Sigmoid colon (tissue), 7 donors: ENCODE data around the gene LGALS13. TPM values are rescaled to one million over a fixed set of nuclear protein-coding genes. Genes with fewer than 3 reads are reported as not detected.

Experiments
- DNase-seq: peaks from one replicate; pipeline ENCODE4 v3.0.0-alpha.2; 2019
- H3K27ac ChIP-seq, 4 donors: fragments of 200-600 bp; sonication (generic); one replicate each; pipeline ENCODE4 v1.5.1; 2016 to 2019; ENCODE audit warnings: mild to moderate bottlenecking in 1 of 4
- H3K27me3 ChIP-seq, 3 donors: fragments of 200-600 bp; sonication (generic); one replicate each; pipeline ENCODE4 v1.5.1; 2019; ENCODE audit warnings: mild to moderate bottlenecking in 1 of 3
- H3K36me3 ChIP-seq, 4 donors: fragments of 200-600 bp; sonication (generic); one replicate each; pipeline ENCODE4 v1.5.1; 2016 to 2019
- H3K4me1 ChIP-seq, 4 donors: fragments of 200-600 bp; sonication (generic); one replicate each; pipeline ENCODE4 v1.5.1; 2017 to 2019
- H3K4me3 ChIP-seq, 4 donors: fragments of 200-600 bp; sonication (generic); one replicate each; pipeline ENCODE4 v1.5.1; 2017 to 2019; ENCODE audit warnings: mild to moderate bottlenecking in 2 of 4, moderate library complexity in 1 of 4
- H3K9me3 ChIP-seq, 4 donors: fragments of 200-600 bp in 3 of 4; sonication (generic) in 3 of 4; one replicate each; pipeline versions ENCODE4 v1.5.1 to v1.6.1; 2013 to 2019
- EP300 ChIP-seq, 4 donors: sonication (generic); formaldehyde crosslinking; IDR thresholded peaks; one replicate each; pipeline ENCODE4 v1.6.1; 2017; ENCODE audit warnings: antibody characterized with exemption in 4 of 4
- POLR2A ChIP-seq, 2 donors: fragments of 450-650 bp; IDR thresholded peaks; one replicate each; pipeline ENCODE4 v1.6.1; 2016; ENCODE audit warnings: antibody characterized with exemption in 2 of 2, mild to moderate bottlenecking in 2 of 2, moderate library complexity in 2 of 2
- POLR2AphosphoS5 ChIP-seq, 4 donors: sonication (generic); formaldehyde crosslinking; IDR thresholded peaks; one replicate each; pipeline ENCODE4 v1.6.1; 2017; ENCODE audit warnings: antibody characterized with exemption in 4 of 4
- WGBS, 2 donors: extraction: QIAGEN DNeasy Blood & Tissue Kit; methylation state at CpG; one replicate each; pipeline ENCODE4 v1.1.7; 2013; 5-methylcytosine and 5-hydroxymethylcytosine counted together
- intact Hi-C: fragments of 100-400 bp; cut with DNase I; formaldehyde crosslinking; loops from one replicate; pipeline ENCODE4 v1.15.1; 2023
- polyA plus RNA-seq, 3 donors: library from polyadenylated mRNA; stranded (reverse); fragments of 200-250 nt; gene quantifications; one replicate each; pipeline ENCODE4 v1.2.3, GENCODE V29; 2013
- total RNA-seq, 4 donors: library from RNA; depleted of rRNA; stranded (reverse); fragments of >200 nt; gene quantifications; one replicate each; pipeline ENCODE4 v1.1.0, GENCODE V29; 2016
- TF ChIP-seq, protein P1 (sequence below), 4 experiments: fragments of 450-650 bp in 3 of 4; fragments of 200-600 bp in 1 of 4; IDR thresholded peaks; one replicate each; pipeline ENCODE4 v1.5.1; 2016 to 2019; ENCODE audit warnings: antibody characterized with exemption in 4 of 4, mild to moderate bottlenecking in 3 of 4, moderate library complexity in 2 of 4
- donor health status: healthy with polysubstance abuse.
- donor health status: Bipolar disorder and iron deficiency.
- donor health status: healthy.

The LGALS13 gene
- total and polyA plus RNA-seq, 7 donors = not detected

DNA sequence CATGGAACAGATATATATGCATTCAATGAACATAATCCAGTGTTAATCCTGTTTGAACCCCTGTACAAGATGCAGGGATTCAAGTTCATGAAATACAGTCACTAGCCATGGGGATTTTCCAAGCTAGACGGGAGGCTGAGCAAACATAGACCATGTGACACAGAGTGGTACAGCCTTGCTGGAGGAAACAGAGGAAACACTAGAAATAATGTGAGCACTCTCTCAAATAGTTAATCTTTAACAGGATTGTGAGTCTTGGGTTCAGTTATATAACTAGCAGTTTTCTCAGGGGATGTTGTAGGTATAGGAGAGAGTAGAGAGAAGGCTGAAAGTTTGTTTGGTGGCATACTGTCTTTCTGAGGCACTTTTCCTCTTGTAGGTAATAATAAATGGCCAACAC lies 39.4 kb downstream of the LGALS13 start:
- intact Hi-C loops = no loop called here
- H3K27ac ChIP-seq = no peak overlapping the region
- DNase-seq = no peak
- no peak for TF ChIP-seq EP300 (IDR thresholded peaks at IDR 0.05)
- TF ChIP-seq, protein P1, sequence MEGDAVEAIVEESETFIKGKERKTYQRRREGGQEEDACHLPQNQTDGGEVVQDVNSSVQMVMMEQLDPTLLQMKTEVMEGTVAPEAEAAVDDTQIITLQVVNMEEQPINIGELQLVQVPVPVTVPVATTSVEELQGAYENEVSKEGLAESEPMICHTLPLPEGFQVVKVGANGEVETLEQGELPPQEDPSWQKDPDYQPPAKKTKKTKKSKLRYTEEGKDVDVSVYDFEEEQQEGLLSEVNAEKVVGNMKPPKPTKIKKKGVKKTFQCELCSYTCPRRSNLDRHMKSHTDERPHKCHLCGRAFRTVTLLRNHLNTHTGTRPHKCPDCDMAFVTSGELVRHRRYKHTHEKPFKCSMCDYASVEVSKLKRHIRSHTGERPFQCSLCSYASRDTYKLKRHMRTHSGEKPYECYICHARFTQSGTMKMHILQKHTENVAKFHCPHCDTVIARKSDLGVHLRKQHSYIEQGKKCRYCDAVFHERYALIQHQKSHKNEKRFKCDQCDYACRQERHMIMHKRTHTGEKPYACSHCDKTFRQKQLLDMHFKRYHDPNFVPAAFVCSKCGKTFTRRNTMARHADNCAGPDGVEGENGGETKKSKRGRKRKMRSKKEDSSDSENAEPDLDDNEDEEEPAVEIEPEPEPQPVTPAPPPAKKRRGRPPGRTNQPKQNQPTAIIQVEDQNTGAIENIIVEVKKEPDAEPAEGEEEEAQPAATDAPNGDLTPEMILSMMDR (IDR thresholded peaks at IDR 0.05) = no peak
- no peak for TF ChIP-seq POLR2A (IDR thresholded peaks at IDR 0.05)
- no peak for TF ChIP-seq POLR2AphosphoS5 (IDR thresholded peaks at IDR 0.05)
- peaks cover 0 to 10% (median 0%) of the 10 kb centered on the region in 3 donors for H3K27me3 ChIP-seq
- H3K9me3 ChIP-seq = no peaks in the 10 kb centered on the region
- no peaks in the 10 kb centered on the region for H3K36me3 ChIP-seq
- no peaks in the 10 kb centered on the region for H3K4me1 ChIP-seq
- no peak overlapping the region for H3K4me3 ChIP-seq
- 3 to 35% methylated on average over 1 of the region's 1 CpG for WGBS, 2 donors

DNA sequence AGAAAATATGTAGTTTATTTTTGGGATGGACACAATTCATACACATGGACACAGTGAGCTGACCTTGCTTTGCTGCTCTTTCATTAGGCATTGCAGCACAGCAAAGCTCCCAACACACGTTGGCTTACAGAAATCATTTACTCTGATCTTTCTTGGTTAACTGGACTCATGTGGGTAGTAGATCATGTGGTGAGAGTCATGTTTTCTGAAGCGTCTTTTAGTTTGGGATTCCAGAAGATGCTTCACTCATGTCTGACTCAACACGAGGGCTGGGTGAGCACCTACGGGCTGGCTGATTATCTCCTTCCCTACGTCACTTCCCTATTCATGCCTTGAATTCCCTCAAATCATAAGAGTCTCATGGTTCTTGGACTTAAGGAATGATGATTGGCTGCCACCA lies 41.3 kb downstream of the LGALS13 start:
- H3K27me3 ChIP-seq = peaks cover 0 to 10% (median 0%) of the 10 kb centered on the region in 3 donors
- no peak overlapping the region for H3K27ac ChIP-seq
- no peaks in the 10 kb centered on the region for H3K36me3 ChIP-seq
- DNase-seq = no peak
- TF ChIP-seq EP300 (IDR thresholded peaks at IDR 0.05) (no peak), POLR2A (IDR thresholded peaks at IDR 0.05) (no peak), POLR2AphosphoS5 (IDR thresholded peaks at IDR 0.05) (no peak)
- TF ChIP-seq, protein P1 (IDR thresholded peaks at IDR 0.05) = no peak
- intact Hi-C loops = no loop called here
- H3K4me1 ChIP-seq = no peaks in the 10 kb centered on the region
- 68 to 77% methylated on average over 5 of the region's 5 CpGs for WGBS, 2 donors
- H3K4me3 ChIP-seq = no peak overlapping the region
- H3K9me3 ChIP-seq = no peaks in the 10 kb centered on the region

- no peaks in the 10 kb centered on the region for H3K4me1 ChIP-seq
- no peaks in the 10 kb centered on the region for H3K36me3 ChIP-seq
- intact Hi-C loops = no loop called here
- TF ChIP-seq EP300 (IDR thresholded peaks at IDR 0.05) (no peak), POLR2AphosphoS5 (IDR thresholded peaks at IDR 0.05) (no peak), POLR2A (IDR thresholded peaks at IDR 0.05) (no peak)
- TF ChIP-seq, protein P1 (IDR thresholded peaks at IDR 0.05) = no peak
- H3K9me3 ChIP-seq = no peaks in the 10 kb centered on the region
- no peak overlapping the region for H3K27ac ChIP-seq
- peaks cover 0 to 15% (median 0%) of the 10 kb centered on the region in 3 donors for H3K27me3 ChIP-seq
- H3K4me3 ChIP-seq = no peak overlapping the region
- no peak for DNase-seq
- 27 to 30% methylated on average over 6 of the region's 6 CpGs for WGBS, 2 donors
Observed at GRCh38 chr19:39645800-39646411, 43.6 kb downstream of the LGALS13 start.

GRCh38 chr19:39647918-39648317 lies 45.6 kb downstream of the LGALS13 start:
- Histone ChIP-seq H3K27me3 (peaks cover 0 to 15% (median 0%) of the 10 kb centered on the region in 3 donors), H3K36me3 (no peaks in the 10 kb centered on the region), H3K4me1 (no peaks in the 10 kb centered on the region), H3K9me3 (no peaks in the 10 kb centered on the region), H3K27ac (no peak overlapping the region), H3K4me3 (no peak overlapping the region)
- DNase-seq = no peak
- WGBS, 2 donors = 31 to 46% methylated on average over 3 of the region's 3 CpGs
- TF ChIP-seq, protein P1 (IDR thresholded peaks at IDR 0.05) = no peak
- TF ChIP-seq POLR2A (IDR thresholded peaks at IDR 0.05) (no peak), EP300 (IDR thresholded peaks at IDR 0.05) (no peak), POLR2AphosphoS5 (IDR thresholded peaks at IDR 0.05) (no peak)
- intact Hi-C loops = no loop called here

DNA sequence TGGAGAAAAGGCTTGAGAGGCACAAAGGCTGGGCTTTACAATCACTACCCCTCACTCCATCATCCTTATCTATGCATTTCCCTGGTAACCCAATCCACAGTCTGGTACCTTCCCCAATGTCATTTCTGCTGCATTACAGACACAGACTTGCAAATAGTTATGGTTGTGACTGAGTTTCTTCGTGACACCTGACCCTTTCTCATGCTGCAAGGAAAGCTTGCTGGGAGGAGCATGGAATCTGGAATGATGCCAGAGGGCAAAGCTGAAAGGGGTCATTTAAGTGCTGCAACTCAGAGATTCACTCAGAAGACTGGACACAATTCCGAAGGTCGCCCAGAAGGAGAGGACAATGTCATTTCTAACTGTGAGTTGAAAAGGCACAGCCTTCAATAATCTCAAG lies 53.3 kb downstream of the LGALS13 start, which contains the start of gene LGALS16:
TSS of gene LGALS16 (plus strand) at position 301 of the 400 bp plus-strand sequence. CDS start at position 350, 49 bp downstream.
- 48 to 57% methylated on average over 3 of the region's 3 CpGs for WGBS, 2 donors

More for the DNA sequence above, 53.3 kb downstream of the LGALS13 start, which contains the start of gene LGALS16:
- Histone ChIP-seq H3K4me3 (no peak within 1 kb of the TSS), H3K27ac (no peak within 1 kb of the TSS), H3K9me3 (no peaks in the 10 kb centered on the region), H3K27me3 (no peaks in the 10 kb centered on the region), H3K4me1 (no peaks in the 10 kb centered on the region), H3K36me3 (no peaks in the 10 kb centered on the region)
- TF ChIP-seq POLR2A (IDR thresholded peaks at IDR 0.05) (no peak), EP300 (IDR thresholded peaks at IDR 0.05) (no peak), POLR2AphosphoS5 (IDR thresholded peaks at IDR 0.05) (no peak)
- TF ChIP-seq, protein P1 (IDR thresholded peaks at IDR 0.05) = no peak
- no peak for DNase-seq
- intact Hi-C loops = no loop called here
